ENCODE results near the gene RPL10L.

The RPL10L gene

DNA sequence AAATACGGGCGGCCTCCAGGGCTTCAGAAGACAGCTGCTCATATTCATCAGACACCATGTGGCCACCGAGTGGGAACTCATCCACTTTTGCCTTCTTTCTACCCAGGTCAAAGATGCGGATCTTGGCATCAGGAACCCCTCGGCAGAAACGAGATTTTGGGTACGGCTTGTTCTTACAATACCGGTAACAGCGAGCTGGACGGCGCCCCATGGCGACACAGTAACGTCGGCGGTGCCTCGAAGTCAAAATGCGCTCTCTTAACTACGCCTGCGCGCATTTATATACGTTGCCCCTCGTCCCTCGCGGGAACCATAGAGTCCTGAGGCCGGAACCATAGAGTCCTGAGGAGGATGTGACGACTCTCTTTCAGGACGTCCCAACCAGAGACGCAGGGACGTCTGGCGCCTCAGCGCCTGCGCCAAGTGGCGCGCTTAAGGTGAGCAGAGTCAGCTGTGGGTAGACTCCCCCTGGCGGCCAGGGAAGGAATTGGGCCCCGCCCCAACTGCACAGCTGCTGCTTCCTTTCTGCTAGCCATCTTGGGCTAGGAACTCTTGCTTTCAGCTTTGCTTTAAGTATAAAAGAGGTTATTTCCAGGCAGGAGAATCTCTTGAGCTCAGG lies at the start of gene RPL10L:
TSS of gene RPL10L (minus strand) at position 256 of the 619 bp plus-strand sequence. CDS start at position 211, 45 bp downstream.
- no peak for FAIRE-seq

DNA sequence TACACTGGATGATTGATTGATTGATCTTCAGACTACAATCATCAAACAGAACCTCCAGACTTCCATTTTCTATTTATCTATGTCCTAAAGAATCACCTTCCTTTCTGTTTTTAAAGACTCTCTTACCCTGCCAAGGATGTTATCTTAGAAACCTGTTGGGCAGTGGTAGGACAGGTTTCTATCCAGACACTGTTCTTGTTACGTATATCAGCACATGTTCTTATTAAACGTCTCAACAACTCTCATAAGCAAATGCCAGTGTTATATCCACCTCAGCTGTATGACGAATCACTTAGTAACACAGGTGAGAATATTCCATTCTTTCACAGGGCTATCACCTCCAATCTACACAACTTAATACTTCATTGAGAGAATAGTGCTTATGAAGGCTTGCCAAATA lies 40.2 kb upstream of the RPL10L start:
- FAIRE-seq, result no peak

DNA sequence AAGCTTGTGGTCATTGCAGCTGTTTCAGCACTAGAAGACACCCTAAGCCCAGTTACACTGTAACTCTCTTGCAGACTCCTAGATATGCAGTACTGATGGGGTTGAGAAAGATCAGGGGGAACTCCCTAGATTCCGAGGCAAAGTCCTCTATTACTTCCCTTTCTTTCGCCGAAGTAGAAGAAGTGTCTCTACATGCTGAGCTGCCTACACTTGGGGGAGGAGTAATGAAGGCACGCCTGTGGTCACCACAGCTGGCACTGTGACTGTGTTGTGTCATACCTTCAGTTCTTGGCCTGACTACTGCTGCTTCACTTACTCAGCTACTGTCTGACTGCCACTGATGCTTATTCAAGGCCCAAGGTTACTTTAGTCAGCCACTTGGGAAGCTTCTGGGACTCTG lies 35.1 kb upstream of the RPL10L start:
- FAIRE-seq, result no peak

DNA sequence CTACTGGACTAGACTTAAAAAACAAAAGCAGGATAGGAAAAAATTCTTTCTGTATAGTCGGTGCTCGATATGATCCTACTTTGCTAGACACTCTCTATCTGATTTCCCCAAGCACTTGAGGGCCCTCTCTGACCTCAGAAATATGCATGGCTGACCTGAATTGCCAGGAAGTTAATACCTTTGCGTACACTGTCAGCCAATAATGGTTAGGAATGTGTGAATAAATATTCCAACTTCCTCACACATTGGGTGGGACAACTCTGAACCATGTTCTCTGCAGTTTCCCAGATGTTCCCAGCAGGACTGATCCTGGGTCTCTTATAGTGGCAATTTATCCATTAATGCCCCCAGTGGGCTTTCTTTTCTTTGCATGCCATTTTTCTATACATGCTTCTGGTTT lies 20.5 kb upstream of the RPL10L start:
- FAIRE-seq, result no peak

DNA sequence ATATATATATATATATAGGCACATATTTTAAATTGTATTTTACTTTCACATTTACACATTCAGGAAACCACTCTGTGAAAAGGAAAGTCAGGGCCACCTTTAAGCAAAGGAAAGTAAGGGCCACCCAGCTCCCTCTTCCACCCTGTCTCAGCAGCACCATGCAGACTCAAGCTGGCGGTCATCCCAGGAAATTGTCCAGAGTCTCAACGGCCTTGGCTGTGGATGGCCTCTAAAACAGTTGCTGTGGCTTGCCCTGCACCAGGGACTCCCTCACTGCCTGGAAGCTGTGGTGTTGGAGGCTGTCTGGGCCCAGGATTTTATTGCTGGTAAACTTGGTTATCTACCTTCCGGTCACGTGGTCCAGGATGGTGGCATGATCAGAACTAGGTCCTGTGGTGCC lies 11.8 kb upstream of the RPL10L start:
- FAIRE-seq, result no peak

DNA sequence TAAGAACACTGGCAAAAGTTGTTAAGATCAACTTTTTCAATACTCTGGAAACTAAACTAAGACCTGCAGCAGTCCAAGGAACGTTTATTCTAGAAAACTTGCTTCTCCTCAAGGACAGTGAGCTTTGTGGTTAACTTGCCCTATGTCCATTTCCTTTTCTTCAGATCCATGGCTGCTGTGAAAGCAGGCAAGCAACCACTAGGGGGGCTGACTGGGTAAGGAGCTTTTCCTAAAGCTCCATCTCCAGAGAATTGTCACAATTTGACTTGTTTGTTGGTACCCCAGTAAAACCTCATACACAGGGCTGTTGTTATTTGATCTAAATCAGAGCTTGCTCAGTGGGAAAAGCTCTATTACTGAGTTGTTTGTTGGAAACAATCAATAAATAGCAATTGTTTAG lies 10.1 kb upstream of the RPL10L start:
- no peak for FAIRE-seq

DNA sequence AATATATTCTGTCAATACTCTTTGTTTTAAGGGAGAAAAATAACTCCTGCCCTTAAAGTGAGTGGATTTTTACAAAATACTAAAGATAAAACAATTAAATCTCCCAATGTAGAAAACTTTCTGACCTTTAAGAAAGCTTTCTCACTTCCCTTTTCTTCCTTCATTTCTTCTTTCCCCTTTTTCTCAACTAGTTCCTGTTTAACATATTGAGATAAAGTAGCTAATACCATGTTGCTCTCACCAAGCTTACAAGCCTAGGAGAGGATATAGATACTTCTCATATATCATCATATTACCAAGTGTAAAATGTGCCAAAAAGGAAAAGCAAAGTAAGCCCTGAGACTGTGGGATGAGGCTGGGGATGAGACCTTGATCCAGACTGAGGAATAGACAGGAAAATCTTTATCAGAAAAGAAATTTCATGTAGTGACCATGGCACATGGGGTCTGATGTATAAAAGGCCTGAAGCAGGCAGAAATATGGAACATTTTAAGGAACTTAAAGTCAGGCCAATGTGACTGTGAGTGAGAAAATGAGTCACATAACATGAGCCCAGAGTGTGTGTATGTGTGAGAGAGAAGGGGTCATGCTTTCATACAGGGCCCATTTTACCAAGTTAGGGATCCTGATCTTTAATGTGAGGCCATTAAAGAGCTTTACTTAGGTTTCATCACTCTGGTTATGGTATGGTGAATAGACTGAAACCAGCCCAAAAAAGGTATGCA lies 1.6 kb upstream of the RPL10L start:
- no peak for FAIRE-seq

DNA sequence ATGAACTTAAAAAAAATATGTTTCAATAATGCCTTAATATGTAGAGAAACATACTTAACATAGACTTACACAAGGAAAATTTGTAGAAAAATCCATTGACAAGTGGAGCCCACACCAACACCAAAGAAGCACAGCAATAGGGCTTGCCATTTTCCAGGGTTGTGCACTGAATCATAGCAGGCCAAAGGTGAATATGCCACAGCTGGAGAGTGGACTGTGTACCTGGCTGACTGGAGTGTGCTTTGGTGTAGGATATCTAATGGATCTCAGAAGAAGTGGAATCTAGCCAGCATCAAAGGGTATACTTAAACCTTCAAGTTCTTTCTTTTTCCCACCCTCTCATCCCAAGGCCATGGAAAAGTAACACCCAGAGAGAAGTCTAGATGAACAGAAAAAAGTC lies 4.8 kb downstream of the RPL10L start:
- no peak for FAIRE-seq

DNA sequence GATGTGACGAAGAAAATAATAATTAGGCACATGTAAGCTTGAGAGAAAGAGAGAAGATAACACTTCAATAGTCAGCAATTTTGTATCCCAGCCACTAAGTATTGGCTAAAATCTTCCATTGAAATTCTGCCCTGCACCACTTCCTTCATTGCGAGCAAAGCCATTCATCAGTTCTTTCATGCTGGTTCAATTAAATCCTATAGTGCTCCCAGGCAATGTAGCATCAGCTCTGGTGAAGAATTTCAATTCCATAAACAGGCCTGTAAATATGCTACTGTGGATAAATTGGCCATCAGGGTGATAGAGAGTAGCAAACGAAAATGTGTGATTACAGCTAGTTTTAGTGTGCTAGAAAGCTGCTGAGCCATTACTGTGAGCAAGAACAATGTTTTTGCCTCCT lies 24.7 kb downstream of the RPL10L start:
- no peak for FAIRE-seq
